Chondrocyte (in vitro differentiated cells): ENCODE data around the gene PDIA3. TPM values are rescaled to one million over a fixed set of nuclear protein-coding genes. Genes with fewer than 3 reads are reported as not detected.
"Not testable (repeated sequence)": the region's sequence is repeated elsewhere in the genome, so short reads cannot be mapped to it uniquely, and the experiment has no call there.

Experiments
- DNase-seq: peaks from one replicate; pipeline ENCODE4 v3.0.0; 2021; ENCODE audit warnings: mixed read lengths, low spot score
- H3K27ac Mint-ChIP-seq: one replicate; pipeline ENCODE4 v1.8.0; 2021; ENCODE audit warnings: mild to moderate bottlenecking, moderate library complexity, mixed read lengths; ENCODE audit not compliant: unreplicated experiment
- H3K27me3 Mint-ChIP-seq: 2 replicates; pipeline ENCODE4 v1.8.0; 2021; ENCODE audit warnings: low read depth, mixed read lengths
- H3K36me3 Mint-ChIP-seq: 2 replicates; pipeline ENCODE4 v1.8.0; 2021; ENCODE audit warnings: low read depth, mixed read lengths
- H3K4me1 Mint-ChIP-seq: 2 replicates; pipeline ENCODE4 v1.8.0; 2021; ENCODE audit warnings: low read depth, mild to moderate bottlenecking, mixed read lengths
- H3K4me3 Mint-ChIP-seq: one replicate; pipeline ENCODE4 v1.8.0; 2021; ENCODE audit warnings: mild to moderate bottlenecking, moderate library complexity, mixed read lengths; ENCODE audit not compliant: unreplicated experiment
- H3K9me3 Mint-ChIP-seq: 2 replicates; pipeline ENCODE4 v1.8.0; 2021; ENCODE audit warnings: low read depth, mixed read lengths
- CTCF ChIP-seq: fragments of 200-600 bp; sonication (generic); IDR thresholded peaks from 2 replicates; pipeline ENCODE4 v1.5.0; 2021; ENCODE audit warnings: antibody characterized with exemption, mild to moderate bottlenecking, moderate library complexity
- long read RNA-seq: library from polyadenylated mRNA; stranded (forward); transcript quantifications from one replicate; pipeline ENCODE4 v2.0.0, GENCODE V29; 2021
- total RNA-seq: library from RNA; stranded (reverse); gene quantifications from 3 replicates; pipeline ENCODE4 v1.2.1, GENCODE V29; 2021

Gene PDIA3
- 532 to 1,033 TPM (median 544 TPM) in 3 replicates for total RNA-seq
- long read RNA-seq, transcript PDIA3-201 (13 exons, 3,727 nt), result major isoform, 586 of 631 reads
- long read RNA-seq, partial matches to known transcripts, result 14 of 631 reads
- long read RNA-seq, other reads (novel, unspliced or antisense), result 31 of 631 reads

- Mint-ChIP-seq H3K27ac (peak within 1 kb of the TSS; percentile 99), H3K4me1 (peaks cover 31% of the 10 kb centered on the region), H3K4me3 (peak within 1 kb of the TSS; percentile 90)
- H3K27me3 Mint-ChIP-seq, H3K9me3 Mint-ChIP-seq, H3K36me3 Mint-ChIP-seq: not testable (repeated sequence)
- DNase-seq, result peak; percentile 95
- TF ChIP-seq CTCF, result peak; percentile 71
These were observed at the start of gene PDIA3 for GRCh38 chr15:43746245-43746902. PDIA3 (plus strand) TSS chr15:43746438; CDS start chr15:43746540, 102 bp downstream.

GRCh38 chr15:43702174-43702573 lies 44.1 kb upstream of the PDIA3 start:
- H3K27ac Mint-ChIP-seq, result no peak overlapping the region
- peaks cover 34% of the 10 kb centered on the region for H3K27me3 Mint-ChIP-seq
- H3K9me3 Mint-ChIP-seq, result no peaks in the 10 kb centered on the region
- no peak for TF ChIP-seq CTCF
- no peaks in the 10 kb centered on the region for H3K4me1 Mint-ChIP-seq
- DNase-seq, result no peak
- H3K4me3 Mint-ChIP-seq, result no peak overlapping the region
- H3K36me3 Mint-ChIP-seq, result no peaks in the 10 kb centered on the region

- Mint-ChIP-seq H3K9me3 (no peaks in the 10 kb centered on the region), H3K36me3 (no peaks in the 10 kb centered on the region), H3K4me1 (no peaks in the 10 kb centered on the region), H3K4me3 (no peak overlapping the region), H3K27me3 (peaks cover 27% of the 10 kb centered on the region), H3K27ac (no peak overlapping the region)
- no peak for TF ChIP-seq CTCF
- no peak for DNase-seq
These were observed 43.4 kb upstream of the PDIA3 start for GRCh38 chr15:43702701-43703424.

- H3K27ac Mint-ChIP-seq, H3K4me3 Mint-ChIP-seq, H3K9me3 Mint-ChIP-seq, H3K4me1 Mint-ChIP-seq, DNase-seq, H3K36me3 Mint-ChIP-seq, H3K27me3 Mint-ChIP-seq: not testable (repeated sequence)
These were observed 35.7 kb upstream of the PDIA3 start for GRCh38 chr15:43710431-43711131.

- Mint-ChIP-seq H3K36me3 (no peaks in the 10 kb centered on the region), H3K4me1 (no peaks in the 10 kb centered on the region)
These were observed 23.1 kb upstream of the PDIA3 start for GRCh38 chr15:43723151-43723550.

GRCh38 chr15:43726306-43726705 lies 19.9 kb upstream of the PDIA3 start:
- not testable (repeated sequence) for DNase-seq, H3K9me3 Mint-ChIP-seq, H3K4me3 Mint-ChIP-seq, H3K36me3 Mint-ChIP-seq, H3K4me1 Mint-ChIP-seq, H3K27ac Mint-ChIP-seq
- peaks cover 13% of the 10 kb centered on the region for H3K27me3 Mint-ChIP-seq

More at GRCh38 chr15:43723151-43723550, 23.1 kb upstream of the PDIA3 start:
- no peak overlapping the region for H3K4me3 Mint-ChIP-seq
- no peak for DNase-seq
- H3K27ac Mint-ChIP-seq, result no peak overlapping the region
- no peaks in the 10 kb centered on the region for H3K9me3 Mint-ChIP-seq
- H3K27me3 Mint-ChIP-seq, result peaks cover 26% of the 10 kb centered on the region
- TF ChIP-seq CTCF, result no peak

GRCh38 chr15:43728053-43728725 lies 18.0 kb upstream of the PDIA3 start:
- H3K4me1 Mint-ChIP-seq, DNase-seq, H3K4me3 Mint-ChIP-seq, H3K27me3 Mint-ChIP-seq, H3K36me3 Mint-ChIP-seq, H3K9me3 Mint-ChIP-seq: not testable (repeated sequence)
- peak overlapping the region; percentile 24 for H3K27ac Mint-ChIP-seq
